GM18517 (cell line): Measurements from ENCODE around the gene NAA60.

Experiments
- ATAC-seq: cut with Tn5 transposase; IDR thresholded peaks from one replicate; pipeline ENCODE4 v1.9.1; 2021; ENCODE audit warnings: mild to moderate bottlenecking, moderate library complexity; ENCODE audit not compliant: unreplicated experiment

The NAA60 gene

DNA sequence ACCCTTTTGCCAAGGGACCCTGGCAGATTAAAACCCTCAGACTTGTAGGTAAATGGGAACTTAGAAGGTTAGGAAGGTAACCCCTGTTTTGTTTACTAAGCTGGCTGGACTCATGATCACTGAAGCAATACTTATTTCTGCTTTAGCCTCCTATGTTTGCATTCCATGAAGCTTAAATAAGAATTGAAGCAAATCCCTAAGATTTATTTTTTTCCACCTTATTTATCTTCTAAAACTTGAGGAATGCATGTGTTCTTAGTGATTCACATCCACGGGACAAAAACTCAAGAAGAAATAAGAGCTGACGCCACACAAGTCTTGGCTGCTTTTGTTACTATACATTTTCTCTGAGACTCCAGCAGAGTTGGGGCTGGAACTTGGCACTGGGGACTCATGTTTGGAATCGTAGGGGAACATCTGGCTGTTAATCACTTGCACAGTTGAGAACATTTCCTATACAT is 92.8 kb downstream of the NAA60 start:
- ATAC-seq = no peak
